ENCODE results near the gene PKP1.

PKP1 gene

DNA sequence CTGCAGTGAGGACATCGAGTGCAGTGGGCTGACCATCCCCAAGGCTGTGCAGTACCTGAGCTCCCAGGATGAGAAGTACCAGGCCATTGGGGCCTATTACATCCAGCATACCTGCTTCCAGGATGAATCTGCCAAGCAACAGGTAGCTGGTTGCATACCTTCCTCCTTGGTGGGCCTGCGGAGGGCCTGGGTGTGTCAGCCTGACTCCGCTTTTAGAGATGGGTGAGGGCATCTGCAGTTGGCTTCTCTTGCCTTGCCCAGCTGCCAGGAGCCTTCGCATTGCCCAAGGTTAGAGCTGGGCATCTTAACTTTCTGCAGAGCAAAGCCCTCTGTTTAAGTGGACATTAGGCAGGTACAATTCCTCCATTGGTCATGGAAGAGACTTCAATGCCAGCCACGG lies 33.2 kb downstream of the PKP1 start:
- Histone ChIP-seq H4K8ac (ENCODE audit: low read length) (no peak overlapping the region), H3K4ac (ENCODE audit: low read depth in 1 of 2, low read length in 2 of 2) (no peak overlapping the region), H4K91ac (ENCODE audit: low read length) (no peak overlapping the region), H3K27ac (ENCODE audit: low read length, poor library complexity, severe bottlenecking) (no peak overlapping the region), H2BK15ac (ENCODE audit: low read depth, poor library complexity, severe bottlenecking) (no peak overlapping the region), H3K79me1 (replicated peaks; ENCODE audit: low read length, poor library complexity, severe bottlenecking) (no peaks in the 10 kb centered on the region), H3K4me2 (ENCODE audit: low read length, poor library complexity, severe bottlenecking) (no peak overlapping the region), H3K4me1 (ENCODE audit: control insufficient read depth, insufficient read depth, low read depth, low read length) (no peaks in the 10 kb centered on the region), H2AK5ac (ENCODE audit: low read length, severe bottlenecking) (no peak overlapping the region), H3K9ac (ENCODE audit: low read length) (no peak overlapping the region), H3K23ac (ENCODE audit: low read length in 2 of 2) (no peak overlapping the region), H3K36me3 (ENCODE audit: control insufficient read depth in 1 of 2, insufficient read depth in 2 of 2, low read depth in 1 of 2, low read length in 2 of 2) (no peaks in the 10 kb centered on the region), H2BK12ac (ENCODE audit: low read length in 2 of 2) (no peak overlapping the region), H3K14ac (ENCODE audit: low read length in 2 of 2) (no peak overlapping the region), H3K4me3 (ENCODE audit: insufficient read depth in 1 of 2, low read depth in 1 of 2, low read length in 2 of 2) (no peak overlapping the region), H2AFZ (ENCODE audit: low read depth, low read length) (no peak overlapping the region), H2BK120ac (ENCODE audit: low read depth, low read length) (no peak overlapping the region), H3K27me3 (ENCODE audit: control insufficient read depth in 1 of 2, insufficient read depth in 1 of 2, low read length in 2 of 2) (peaks cover 48 to 92% of the 10 kb centered on the region in 2 experiments), H2BK5ac (ENCODE audit: low read depth, low read length, poor library complexity, severe bottlenecking) (no peak overlapping the region), H3K18ac (ENCODE audit: low read depth in 1 of 2, low read length in 2 of 2) (no peak overlapping the region), H3K9me3 (ENCODE audit: control insufficient read depth, low read length) (peaks cover 3% of the 10 kb centered on the region)
- no peak for DNase-seq
- 88% methylated on average over 5 of the region's 5 CpGs for WGBS

DNA sequence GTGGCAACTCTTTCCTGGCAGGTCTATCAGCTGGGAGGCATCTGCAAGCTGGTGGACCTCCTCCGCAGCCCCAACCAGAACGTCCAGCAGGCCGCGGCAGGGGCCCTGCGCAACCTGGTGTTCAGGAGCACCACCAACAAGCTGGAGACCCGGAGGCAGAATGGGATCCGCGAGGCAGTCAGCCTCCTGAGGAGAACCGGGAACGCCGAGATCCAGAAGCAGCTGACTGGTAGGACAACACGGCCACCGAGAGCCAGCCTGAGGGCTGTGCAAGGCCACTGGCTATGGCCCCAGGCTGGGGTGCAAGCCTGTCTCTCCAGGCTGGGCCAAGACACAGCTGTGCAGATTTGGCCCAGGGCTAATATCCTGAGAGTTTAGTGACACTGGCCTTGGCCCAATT lies 34.2 kb downstream of the PKP1 start:
- Histone ChIP-seq H2BK15ac (ENCODE audit: low read depth, poor library complexity, severe bottlenecking) (no peak overlapping the region), H3K4me3 (ENCODE audit: insufficient read depth in 1 of 2, low read depth in 1 of 2, low read length in 2 of 2) (no peak overlapping the region), H3K18ac (ENCODE audit: low read depth in 1 of 2, low read length in 2 of 2) (no peak overlapping the region), H2BK12ac (ENCODE audit: low read length in 2 of 2) (no peak overlapping the region), H3K36me3 (ENCODE audit: control insufficient read depth in 1 of 2, insufficient read depth in 2 of 2, low read depth in 1 of 2, low read length in 2 of 2) (no peaks in the 10 kb centered on the region), H2BK5ac (ENCODE audit: low read depth, low read length, poor library complexity, severe bottlenecking) (no peak overlapping the region), H3K27ac (ENCODE audit: low read length, poor library complexity, severe bottlenecking) (no peak overlapping the region), H3K4me2 (ENCODE audit: low read length, poor library complexity, severe bottlenecking) (no peak overlapping the region), H3K9ac (ENCODE audit: low read length) (no peak overlapping the region), H2AFZ (ENCODE audit: low read depth, low read length) (no peak overlapping the region), H4K8ac (ENCODE audit: low read length) (no peak overlapping the region), H3K27me3 (ENCODE audit: control insufficient read depth in 1 of 2, insufficient read depth in 1 of 2, low read length in 2 of 2) (peaks cover 43 to 84% of the 10 kb centered on the region in 2 experiments), H2BK120ac (ENCODE audit: low read depth, low read length) (no peak overlapping the region), H3K14ac (ENCODE audit: low read length in 2 of 2) (no peak overlapping the region), H4K91ac (ENCODE audit: low read length) (no peak overlapping the region), H3K9me3 (ENCODE audit: control insufficient read depth, low read length) (peaks cover 3% of the 10 kb centered on the region), H3K23ac (ENCODE audit: low read length in 2 of 2) (no peak overlapping the region), H3K4ac (ENCODE audit: low read depth in 1 of 2, low read length in 2 of 2) (no peak overlapping the region), H3K79me1 (replicated peaks; ENCODE audit: low read length, poor library complexity, severe bottlenecking) (no peaks in the 10 kb centered on the region), H2AK5ac (ENCODE audit: low read length, severe bottlenecking) (no peak overlapping the region), H3K4me1 (ENCODE audit: control insufficient read depth, insufficient read depth, low read depth, low read length) (no peaks in the 10 kb centered on the region)
- 92% methylated on average over 13 of the region's 13 CpGs for WGBS
- DNase-seq: no peak

DNA sequence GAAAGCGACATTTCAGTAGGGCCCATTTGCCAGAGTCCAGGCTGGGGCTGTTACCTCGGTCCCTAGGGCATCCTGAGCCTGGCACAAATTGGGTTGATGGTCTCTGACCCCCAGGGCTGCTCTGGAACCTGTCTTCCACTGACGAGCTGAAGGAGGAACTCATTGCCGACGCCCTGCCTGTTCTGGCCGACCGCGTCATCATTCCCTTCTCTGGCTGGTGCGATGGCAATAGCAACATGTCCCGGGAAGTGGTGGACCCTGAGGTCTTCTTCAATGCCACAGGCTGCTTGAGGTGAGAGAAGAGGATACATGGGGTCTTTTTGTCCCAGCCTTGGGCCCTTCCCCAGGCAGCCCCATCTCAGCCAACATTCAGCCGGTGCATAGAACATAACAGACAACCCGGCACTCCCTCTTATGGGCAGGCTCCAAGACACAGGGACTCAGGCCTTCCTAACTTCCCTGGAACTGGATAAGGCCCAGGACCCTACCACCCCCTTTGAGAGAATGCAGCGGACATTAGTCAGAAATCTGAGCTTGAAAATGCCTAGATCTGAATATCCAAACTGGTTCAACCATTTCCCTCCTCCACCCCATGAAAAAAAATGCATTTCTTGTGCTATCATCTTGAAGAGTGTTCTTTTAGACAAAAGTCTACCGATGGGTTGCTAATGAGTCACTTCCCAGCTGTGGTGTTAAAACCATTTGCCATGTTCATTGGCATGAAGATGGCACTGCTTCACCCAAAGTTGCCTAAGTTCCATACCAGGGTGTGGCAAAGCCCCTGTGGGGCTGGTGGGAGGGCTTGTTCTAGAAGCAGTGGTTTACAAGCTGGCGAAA lies 35.4 kb downstream of the PKP1 start:
- peaks cover 45 to 85% of the 10 kb centered on the region in 2 experiments for H3K27me3 ChIP-seq (ENCODE audit: control insufficient read depth in 1 of 2, insufficient read depth in 1 of 2, low read length in 2 of 2)
- no peak overlapping the region for H3K4me2 ChIP-seq (ENCODE audit: low read length, poor library complexity, severe bottlenecking)
- no peak overlapping the region for H2AFZ ChIP-seq (ENCODE audit: low read depth, low read length)
- no peaks in the 10 kb centered on the region for H3K79me1 ChIP-seq (replicated peaks; ENCODE audit: low read length, poor library complexity, severe bottlenecking)
- no peaks in the 10 kb centered on the region for H3K36me3 ChIP-seq (ENCODE audit: control insufficient read depth in 1 of 2, insufficient read depth in 2 of 2, low read depth in 1 of 2, low read length in 2 of 2)
- no peak overlapping the region for H2BK120ac ChIP-seq (ENCODE audit: low read depth, low read length)
- no peak overlapping the region for H3K27ac ChIP-seq (ENCODE audit: low read length, poor library complexity, severe bottlenecking)
- no peak overlapping the region for H3K9ac ChIP-seq (ENCODE audit: low read length)
- no peak overlapping the region for H3K4ac ChIP-seq (ENCODE audit: low read depth in 1 of 2, low read length in 2 of 2)
- no peak overlapping the region for H3K23ac ChIP-seq (ENCODE audit: low read length in 2 of 2)
- no peak overlapping the region for H3K18ac ChIP-seq (ENCODE audit: low read depth in 1 of 2, low read length in 2 of 2)
- peaks cover 3% of the 10 kb centered on the region for H3K9me3 ChIP-seq (ENCODE audit: control insufficient read depth, low read length)
- no peak for DNase-seq
- H4K91ac ChIP-seq (ENCODE audit: low read length): no peak overlapping the region
- H2BK15ac ChIP-seq (ENCODE audit: low read depth, poor library complexity, severe bottlenecking): no peak overlapping the region
- no peak overlapping the region for H4K8ac ChIP-seq (ENCODE audit: low read length)
- WGBS: 83% methylated on average over 13 of the region's 15 CpGs
- H3K14ac ChIP-seq (ENCODE audit: low read length in 2 of 2): no peak overlapping the region
- H3K4me1 ChIP-seq (ENCODE audit: control insufficient read depth, insufficient read depth, low read depth, low read length): no peaks in the 10 kb centered on the region
- no peak overlapping the region for H2BK12ac ChIP-seq (ENCODE audit: low read length in 2 of 2)
- no peak overlapping the region for H2AK5ac ChIP-seq (ENCODE audit: low read length, severe bottlenecking)
- no peak overlapping the region for H3K4me3 ChIP-seq (ENCODE audit: insufficient read depth in 1 of 2, low read depth in 1 of 2, low read length in 2 of 2)
- H2BK5ac ChIP-seq (ENCODE audit: low read depth, low read length, poor library complexity, severe bottlenecking): no peak overlapping the region

DNA sequence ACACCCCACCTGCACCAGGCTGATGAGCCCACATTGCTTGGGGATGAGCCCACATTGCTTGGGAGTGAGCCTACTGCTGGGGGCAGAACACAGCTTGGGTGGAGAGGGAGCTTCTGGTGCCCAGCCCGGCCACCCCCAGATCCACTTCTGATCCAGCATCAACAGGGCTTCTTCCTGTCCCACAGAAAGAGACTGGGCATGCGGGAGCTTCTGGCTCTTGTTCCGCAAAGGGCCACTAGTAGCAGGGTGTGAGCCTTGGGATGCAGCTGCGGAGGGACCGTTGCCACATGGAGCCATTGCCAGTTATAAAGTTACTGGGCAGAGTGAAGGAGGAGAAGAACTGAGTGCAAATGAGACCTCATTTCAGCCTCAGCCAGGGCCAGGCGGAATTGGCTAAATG lies 36.3 kb downstream of the PKP1 start:
- Histone ChIP-seq H3K4me3 (ENCODE audit: insufficient read depth in 1 of 2, low read depth in 1 of 2, low read length in 2 of 2) (no peak overlapping the region), H3K79me1 (replicated peaks; ENCODE audit: low read length, poor library complexity, severe bottlenecking) (no peaks in the 10 kb centered on the region), H2BK12ac (ENCODE audit: low read length in 2 of 2) (no peak overlapping the region), H3K4me1 (ENCODE audit: control insufficient read depth, insufficient read depth, low read depth, low read length) (no peaks in the 10 kb centered on the region), H3K27me3 (ENCODE audit: control insufficient read depth in 1 of 2, insufficient read depth in 1 of 2, low read length in 2 of 2) (peaks cover 52 to 87% of the 10 kb centered on the region in 2 experiments), H3K4ac (ENCODE audit: low read depth in 1 of 2, low read length in 2 of 2) (no peak overlapping the region), H3K18ac (ENCODE audit: low read depth in 1 of 2, low read length in 2 of 2) (no peak overlapping the region), H2BK15ac (ENCODE audit: low read depth, poor library complexity, severe bottlenecking) (no peak overlapping the region), H3K14ac (ENCODE audit: low read length in 2 of 2) (no peak overlapping the region), H2BK5ac (ENCODE audit: low read depth, low read length, poor library complexity, severe bottlenecking) (no peak overlapping the region), H3K9ac (ENCODE audit: low read length) (no peak overlapping the region), H2AFZ (ENCODE audit: low read depth, low read length) (no peak overlapping the region), H3K4me2 (ENCODE audit: low read length, poor library complexity, severe bottlenecking) (no peak overlapping the region), H3K23ac (ENCODE audit: low read length in 2 of 2) (no peak overlapping the region), H4K8ac (ENCODE audit: low read length) (no peak overlapping the region), H2BK120ac (ENCODE audit: low read depth, low read length) (no peak overlapping the region), H3K36me3 (ENCODE audit: control insufficient read depth in 1 of 2, insufficient read depth in 2 of 2, low read depth in 1 of 2, low read length in 2 of 2) (no peaks in the 10 kb centered on the region), H3K27ac (ENCODE audit: low read length, poor library complexity, severe bottlenecking) (no peak overlapping the region), H2AK5ac (ENCODE audit: low read length, severe bottlenecking) (no peak overlapping the region), H4K91ac (ENCODE audit: low read length) (no peak overlapping the region), H3K9me3 (ENCODE audit: control insufficient read depth, low read length) (peaks cover 3% of the 10 kb centered on the region)
- WGBS: 97% methylated on average over 6 of the region's 6 CpGs
- no peak for DNase-seq
